Trophoblast cell (in vitro differentiated cells and primary cell): Measurements from ENCODE around the gene WNK1.

Experiments used
- DNase-seq, 2 donors: peaks; one replicate each; pipeline ENCODE4 v3.0.0-alpha.2; 2016
- H2AFZ ChIP-seq: 2 replicates; pipeline ENCODE4 v1.6.1; 2013; ENCODE audit warnings: low read length, moderate library complexity, mild to moderate bottlenecking; ENCODE audit not compliant: insufficient read depth, poor library complexity
- H2AK5ac ChIP-seq: 2 replicates; pipeline ENCODE4 v1.6.1; 2013; ENCODE audit warnings: mild to moderate bottlenecking, low read length
- H2BK120ac ChIP-seq: 2 replicates; pipeline ENCODE4 v1.6.1; 2013; ENCODE audit warnings: low read length, mild to moderate bottlenecking, moderate library complexity; ENCODE audit not compliant: insufficient read depth, poor library complexity
- H2BK12ac ChIP-seq: 2 replicates; pipeline ENCODE4 v1.6.1; 2013; ENCODE audit warnings: mild to moderate bottlenecking, low read length, moderate library complexity
- H2BK5ac ChIP-seq: 2 replicates; pipeline ENCODE4 v1.6.1; 2013; ENCODE audit warnings: low read length, low read depth, moderate library complexity, mild to moderate bottlenecking; ENCODE audit not compliant: poor library complexity
- H3K14ac ChIP-seq: 2 replicates; pipeline ENCODE4 v1.6.1; 2013; ENCODE audit warnings: mild to moderate bottlenecking, low read length
- H3K18ac ChIP-seq: 2 replicates; pipeline ENCODE4 v1.6.1; 2013; ENCODE audit warnings: mild to moderate bottlenecking, low read length
- H3K23ac ChIP-seq: 2 replicates; pipeline ENCODE4 v1.6.1; 2013; ENCODE audit warnings: low read length
- H3K27ac ChIP-seq: 2 replicates; pipeline ENCODE4 v1.5.1; 2013; ENCODE audit warnings: low read depth, mild to moderate bottlenecking, inconsistent platforms, low read length, moderate library complexity
- H3K27me3 ChIP-seq: 2 replicates; pipeline ENCODE4 v1.6.1; 2013; ENCODE audit warnings: inconsistent platforms, mild to moderate bottlenecking, low read length, moderate library complexity; ENCODE audit not compliant: insufficient read depth
- H3K36me3 ChIP-seq, 2 experiments: 1 replicate in 1 of 2; 2 replicates in 1 of 2; pipeline ENCODE4 v1.6.1; 2013; ENCODE audit warnings: low read length in 2 of 2, mild to moderate bottlenecking in 2 of 2, moderate library complexity in 1 of 2; ENCODE audit not compliant: insufficient read depth in 2 of 2, control insufficient read depth in 1 of 2
- H3K4ac ChIP-seq: 2 replicates; pipeline ENCODE4 v1.6.1; 2013; ENCODE audit warnings: low read depth, mild to moderate bottlenecking, low read length, moderate library complexity
- H3K4me1 ChIP-seq, 2 experiments: 1 replicate in 1 of 2; 2 replicates in 1 of 2; pipeline ENCODE4 v1.6.1; 2013; ENCODE audit warnings: low read length in 2 of 2, mild to moderate bottlenecking in 2 of 2, moderate library complexity in 1 of 2; ENCODE audit not compliant: insufficient read depth in 2 of 2, control insufficient read depth in 1 of 2
- H3K4me2 ChIP-seq: 2 replicates; pipeline ENCODE4 v1.6.1; 2013; ENCODE audit warnings: inconsistent platforms, mild to moderate bottlenecking, low read length, moderate library complexity
- H3K4me3 ChIP-seq: 2 replicates; pipeline ENCODE4 v1.5.1; 2013; ENCODE audit warnings: mild to moderate bottlenecking, low read depth, low read length, inconsistent platforms
- H3K79me1 ChIP-seq: one replicate; pipeline ENCODE4 v1.6.1; 2013; ENCODE audit warnings: low read length
- H3K79me2 ChIP-seq: 2 replicates; pipeline ENCODE4 v1.6.1; 2013; ENCODE audit warnings: low read length, mild to moderate bottlenecking; ENCODE audit not compliant: control insufficient read depth, insufficient read depth, poor library complexity
- H3K9ac ChIP-seq: 2 replicates; pipeline ENCODE4 v1.6.1; 2013; ENCODE audit warnings: mild to moderate bottlenecking, low read length
- H3K9me3 ChIP-seq: 2 replicates; pipeline ENCODE4 v1.6.1; 2013; ENCODE audit warnings: low read depth, mild to moderate bottlenecking, control low read depth, inconsistent platforms, low read length; ENCODE audit not compliant: insufficient read depth
- H4K12ac ChIP-seq: 2 replicates; pipeline ENCODE4 v1.6.1; 2013; ENCODE audit warnings: low read depth, mild to moderate bottlenecking, low read length, moderate library complexity
- H4K8ac ChIP-seq: 2 replicates; pipeline ENCODE4 v1.6.1; 2013; ENCODE audit warnings: low read depth, mild to moderate bottlenecking, low read length, moderate library complexity
- H4K91ac ChIP-seq: one replicate; pipeline ENCODE4 v1.6.1; 2013; ENCODE audit warnings: low read depth, mild to moderate bottlenecking, low read length, moderate library complexity
- WGBS: extraction: QIAGEN DNeasy Blood & Tissue Kit; methylation state at CpG from one replicate; pipeline ENCODE4 v1.1.7; 2013; ENCODE audit warnings: missing lambda C conversion rate; ENCODE audit not compliant: insufficient read length, insufficient coverage; ENCODE audit errors: extremely low coverage; 5-methylcytosine and 5-hydroxymethylcytosine counted together

WNK1 gene

GRCh38 chr12:857611-858010 is 105.2 kb downstream of the WNK1 start:
- no CpG with 5 or more reads among the region's 5 CpGs for WGBS
- H3K27ac ChIP-seq: no peak overlapping the region
- H3K36me3 ChIP-seq: peaks cover 7 to 18% of the 10 kb centered on the region in 2 experiments
- H3K4me1 ChIP-seq: no peaks in the 10 kb centered on the region
- H2BK5ac ChIP-seq: no peak overlapping the region
- DNase-seq: peak in 1 of 2 donors; percentile 4
- H3K79me1 ChIP-seq: no peaks in the 10 kb centered on the region
- H3K9ac ChIP-seq: no peak overlapping the region
- no peaks in the 10 kb centered on the region for H3K9me3 ChIP-seq
- H2BK12ac ChIP-seq: no peak overlapping the region
- H3K4me3 ChIP-seq: no peak overlapping the region
- no peak overlapping the region for H2AK5ac ChIP-seq
- H4K8ac ChIP-seq: no peak overlapping the region
- H2BK120ac ChIP-seq: no peak overlapping the region
- H4K91ac ChIP-seq: no peak overlapping the region
- H3K79me2 ChIP-seq: no peaks in the 10 kb centered on the region
- no peak overlapping the region for H3K4me2 ChIP-seq
- H3K4ac ChIP-seq: no peak overlapping the region
- H3K27me3 ChIP-seq: no peaks in the 10 kb centered on the region
- H2AFZ ChIP-seq: no peak overlapping the region
- H3K14ac ChIP-seq: no peak overlapping the region
- H4K12ac ChIP-seq: no peak overlapping the region
- H3K23ac ChIP-seq: no peak overlapping the region
- no peak overlapping the region for H3K18ac ChIP-seq

GRCh38 chr12:862303-862911 is 110.0 kb downstream of the WNK1 start:
- no peaks in the 10 kb centered on the region for H3K9me3 ChIP-seq
- H2AK5ac ChIP-seq: no peak overlapping the region
- H3K27me3 ChIP-seq: no peaks in the 10 kb centered on the region
- H4K91ac ChIP-seq: no peak overlapping the region
- H3K79me2 ChIP-seq: no peaks in the 10 kb centered on the region
- H4K8ac ChIP-seq: no peak overlapping the region
- H3K36me3 ChIP-seq: peaks cover 21 to 29% of the 10 kb centered on the region in 2 experiments
- no peaks in the 10 kb centered on the region for H3K4me1 ChIP-seq
- no peak overlapping the region for H2BK5ac ChIP-seq
- H2BK12ac ChIP-seq: no peak overlapping the region
- H3K27ac ChIP-seq: no peak overlapping the region
- no peaks in the 10 kb centered on the region for H3K79me1 ChIP-seq
- no peak for DNase-seq
- no peak overlapping the region for H3K18ac ChIP-seq
- no peak overlapping the region for H3K4me2 ChIP-seq
- WGBS: no CpG with 5 or more reads among the region's 4 CpGs
- H2AFZ ChIP-seq: no peak overlapping the region
- H2BK120ac ChIP-seq: no peak overlapping the region
- H3K4me3 ChIP-seq: no peak overlapping the region
- no peak overlapping the region for H3K9ac ChIP-seq
- no peak overlapping the region for H3K4ac ChIP-seq
- H3K14ac ChIP-seq: no peak overlapping the region
- no peak overlapping the region for H4K12ac ChIP-seq
- no peak overlapping the region for H3K23ac ChIP-seq

- Histone ChIP-seq H3K9me3 (no peaks in the 10 kb centered on the region), H4K12ac (no peak overlapping the region), H2BK5ac (no peak overlapping the region), H3K18ac (no peak overlapping the region), H3K79me1 (no peaks in the 10 kb centered on the region), H4K8ac (no peak overlapping the region), H3K4me1 (no peaks in the 10 kb centered on the region), H2AFZ (no peak overlapping the region), H3K23ac (no peak overlapping the region), H3K79me2 (no peaks in the 10 kb centered on the region), H2BK120ac (no peak overlapping the region), H3K9ac (no peak overlapping the region), H3K4me3 (no peak overlapping the region), H3K4me2 (no peak overlapping the region), H3K14ac (no peak overlapping the region), H4K91ac (no peak overlapping the region), H2BK12ac (no peak overlapping the region), H2AK5ac (no peak overlapping the region), H3K4ac (no peak overlapping the region), H3K27me3 (no peaks in the 10 kb centered on the region), H3K27ac (no peak overlapping the region), H3K36me3 (peaks cover 22 to 31% of the 10 kb centered on the region in 2 experiments)
- no peak for DNase-seq
- WGBS: no CpG with 5 or more reads among the region's 1 CpG
Observed at GRCh38 chr12:863285-863684, 110.9 kb downstream of the WNK1 start.

GRCh38 chr12:865614-866013 is 113.2 kb downstream of the WNK1 start:
- Histone ChIP-seq H2AFZ (no peak overlapping the region), H2BK12ac (no peak overlapping the region), H2BK120ac (no peak overlapping the region), H3K27me3 (no peaks in the 10 kb centered on the region), H3K23ac (no peak overlapping the region), H3K4me2 (no peak overlapping the region), H3K4me1 (no peaks in the 10 kb centered on the region), H3K18ac (no peak overlapping the region), H3K14ac (no peak overlapping the region), H4K91ac (no peak overlapping the region), H3K4ac (no peak overlapping the region), H3K79me1 (no peaks in the 10 kb centered on the region), H2BK5ac (no peak overlapping the region), H3K27ac (no peak overlapping the region), H3K9me3 (no peaks in the 10 kb centered on the region), H4K12ac (no peak overlapping the region), H3K36me3 (peaks cover 22 to 35% of the 10 kb centered on the region in 2 experiments), H3K9ac (no peak overlapping the region), H3K79me2 (no peaks in the 10 kb centered on the region), H4K8ac (no peak overlapping the region), H2AK5ac (no peak overlapping the region), H3K4me3 (no peak overlapping the region)
- DNase-seq: no peak
- WGBS: no CpG with 5 or more reads among the region's 1 CpG
